ENCODE data around the gene KDM4B.
"Not testable (repeated sequence)": the region's sequence is repeated elsewhere in the genome, so short reads cannot be mapped to it uniquely, and the experiment has no call there.

The KDM4B gene

GRCh38 chr19:5013761-5014160 lies 44.8 kb downstream of the KDM4B start:
- no peak for DNase-seq (ENCODE audit: low read depth)

GRCh38 chr19:5014941-5015340 lies 46.0 kb downstream of the KDM4B start:
- DNase-seq (ENCODE audit: low read depth), result no peak

GRCh38 chr19:5016268-5016667 lies 47.4 kb downstream of the KDM4B start:
- no peak for DNase-seq (ENCODE audit: low read depth)

- no peak for DNase-seq (ENCODE audit: low read depth)
Measured at GRCh38 chr19:5016781-5017180, 47.9 kb downstream of the KDM4B start.

GRCh38 chr19:5017235-5017634 lies 48.3 kb downstream of the KDM4B start:
- DNase-seq (ENCODE audit: low read depth), result no peak

- no peak for DNase-seq (ENCODE audit: low read depth)
Measured at GRCh38 chr19:5018224-5019015, 49.5 kb downstream of the KDM4B start.

- no peak for DNase-seq (ENCODE audit: low read depth)
Measured at GRCh38 chr19:5020368-5020767, 51.5 kb downstream of the KDM4B start.

- no peak for DNase-seq (ENCODE audit: low read depth)
Measured at GRCh38 chr19:5021046-5021445, 52.1 kb downstream of the KDM4B start.

- DNase-seq (ENCODE audit: low read depth), result no peak
Measured at GRCh38 chr19:5022066-5022860, 53.4 kb downstream of the KDM4B start.

GRCh38 chr19:5023128-5023571 lies 54.2 kb downstream of the KDM4B start:
- DNase-seq (ENCODE audit: low read depth), result no peak

- no peak for DNase-seq (ENCODE audit: low read depth)
Measured at GRCh38 chr19:5024282-5024681, 55.4 kb downstream of the KDM4B start.

GRCh38 chr19:5025027-5025426 lies 56.1 kb downstream of the KDM4B start:
- no peak for DNase-seq (ENCODE audit: low read depth)

GRCh38 chr19:5026706-5027273 lies 57.9 kb downstream of the KDM4B start:
- DNase-seq (ENCODE audit: low read depth), result no peak

- DNase-seq (ENCODE audit: low read depth), result no peak
Measured at GRCh38 chr19:5028229-5028886, 59.4 kb downstream of the KDM4B start.

- DNase-seq (ENCODE audit: low read depth), result not testable (repeated sequence)
Measured at GRCh38 chr19:5029596-5029995, 60.7 kb downstream of the KDM4B start.

- DNase-seq (ENCODE audit: low read depth), result no peak
Measured at GRCh38 chr19:5030136-5030820, 61.4 kb downstream of the KDM4B start.

GRCh38 chr19:5030822-5031221 lies 61.9 kb downstream of the KDM4B start:
- no peak for DNase-seq (ENCODE audit: low read depth)

GRCh38 chr19:5031231-5032100 lies 62.6 kb downstream of the KDM4B start:
- peak; percentile 44 for DNase-seq (ENCODE audit: low read depth)

- DNase-seq (ENCODE audit: low read depth), result no peak
Measured at GRCh38 chr19:5032101-5032967, 63.4 kb downstream of the KDM4B start.
